Fibroblast of lung (primary cell): ENCODE measurements around the gene CLMP.

Source experiments
- EZH2 ChIP-seq: IDR thresholded peaks from 2 replicates; pipeline ENCODE4 v1.5.1; 2012; ENCODE audit warnings: low read length, control low read depth, mild to moderate bottlenecking; ENCODE audit errors: missing control alignments
- TF ChIP-seq, protein P1 (sequence below), 2 donors: IDR thresholded peaks in 1 of 2; conservative IDR thresholded peaks in 1 of 2; 1 replicate in 1 of 2; 2 replicates in 1 of 2; pipeline ENCODE4 v1.5.1; 2011 to 2012; ENCODE audit warnings: low read length in 2 of 2, control low read depth in 1 of 2, inconsistent platforms in 1 of 2, low read depth in 1 of 2, mild to moderate bottlenecking in 1 of 2

- TF ChIP-seq, protein P1, sequence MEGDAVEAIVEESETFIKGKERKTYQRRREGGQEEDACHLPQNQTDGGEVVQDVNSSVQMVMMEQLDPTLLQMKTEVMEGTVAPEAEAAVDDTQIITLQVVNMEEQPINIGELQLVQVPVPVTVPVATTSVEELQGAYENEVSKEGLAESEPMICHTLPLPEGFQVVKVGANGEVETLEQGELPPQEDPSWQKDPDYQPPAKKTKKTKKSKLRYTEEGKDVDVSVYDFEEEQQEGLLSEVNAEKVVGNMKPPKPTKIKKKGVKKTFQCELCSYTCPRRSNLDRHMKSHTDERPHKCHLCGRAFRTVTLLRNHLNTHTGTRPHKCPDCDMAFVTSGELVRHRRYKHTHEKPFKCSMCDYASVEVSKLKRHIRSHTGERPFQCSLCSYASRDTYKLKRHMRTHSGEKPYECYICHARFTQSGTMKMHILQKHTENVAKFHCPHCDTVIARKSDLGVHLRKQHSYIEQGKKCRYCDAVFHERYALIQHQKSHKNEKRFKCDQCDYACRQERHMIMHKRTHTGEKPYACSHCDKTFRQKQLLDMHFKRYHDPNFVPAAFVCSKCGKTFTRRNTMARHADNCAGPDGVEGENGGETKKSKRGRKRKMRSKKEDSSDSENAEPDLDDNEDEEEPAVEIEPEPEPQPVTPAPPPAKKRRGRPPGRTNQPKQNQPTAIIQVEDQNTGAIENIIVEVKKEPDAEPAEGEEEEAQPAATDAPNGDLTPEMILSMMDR (conservative IDR thresholded peaks at IDR 0.05 in 1 of 2, IDR thresholded peaks at IDR 0.05 in 1 of 2; ENCODE audit: low read depth in 1 of 2, low read length in 2 of 2) = no peak
- no peak for TF ChIP-seq EZH2
These were observed 1.3 kb downstream of the CLMP start for GRCh38 chr11:123193742-123194141.
